Activated CD8-positive, alpha-beta memory T cell treated with anti-CD3 and anti-CD28 coated beads, Interleukin-2, amount 50 U/mL, for 4 hours (primary cell): ENCODE data around the gene CXADR.
"Not testable (repeated sequence)": the region's sequence is repeated elsewhere in the genome, so short reads cannot be mapped to it uniquely, and the experiment has no call there.

Source experiments
- DNase-seq: peaks from one replicate; pipeline ENCODE4 v3.0.0-alpha.2; 2020

The CXADR gene

GRCh38 chr21:17512253-17513213 is at the start of gene CXADR:
CXADR (plus strand) TSS chr21:17513043; CDS start chr21:17513130, 87 bp downstream.
- peak; percentile 84 for DNase-seq

GRCh38 chr21:17466166-17466565 is 46.7 kb upstream of the CXADR start:
- DNase-seq: no peak

- no peak for DNase-seq
These were observed 45.5 kb upstream of the CXADR start for GRCh38 chr21:17467392-17467791.

GRCh38 chr21:17467829-17468228 is 45.0 kb upstream of the CXADR start:
- no peak for DNase-seq

- DNase-seq: no peak
These were observed 44.1 kb upstream of the CXADR start for GRCh38 chr21:17468698-17469097.

- DNase-seq: no peak
These were observed 43.1 kb upstream of the CXADR start for GRCh38 chr21:17469727-17470126.

- DNase-seq: no peak
These were observed 40.7 kb upstream of the CXADR start for GRCh38 chr21:17472182-17472581.

- DNase-seq: no peak
These were observed 40.1 kb upstream of the CXADR start for GRCh38 chr21:17472592-17473271.

GRCh38 chr21:17476006-17476405 is 36.8 kb upstream of the CXADR start:
- no peak for DNase-seq

GRCh38 chr21:17478156-17478555 is 34.7 kb upstream of the CXADR start:
- DNase-seq: not testable (repeated sequence)

GRCh38 chr21:17479606-17480005 is 33.2 kb upstream of the CXADR start:
- no peak for DNase-seq

GRCh38 chr21:17482928-17483327 is 29.9 kb upstream of the CXADR start:
- no peak for DNase-seq

GRCh38 chr21:17488620-17489019 is 24.2 kb upstream of the CXADR start:
- DNase-seq: no peak

- DNase-seq: not testable (repeated sequence)
These were observed 23.3 kb upstream of the CXADR start for GRCh38 chr21:17489565-17489964.

- DNase-seq: no peak
These were observed 21.0 kb upstream of the CXADR start for GRCh38 chr21:17491716-17492414.

- no peak for DNase-seq
These were observed 20.3 kb upstream of the CXADR start for GRCh38 chr21:17492415-17493168.

- DNase-seq: no peak
These were observed 18.8 kb upstream of the CXADR start for GRCh38 chr21:17494051-17494450.

GRCh38 chr21:17495680-17496079 is 17.2 kb upstream of the CXADR start:
- DNase-seq: no peak

- DNase-seq: no peak
These were observed 15.5 kb upstream of the CXADR start for GRCh38 chr21:17497316-17497715.

GRCh38 chr21:17498586-17498985 is 14.3 kb upstream of the CXADR start:
- DNase-seq: no peak

- DNase-seq: no peak
These were observed 11.5 kb upstream of the CXADR start for GRCh38 chr21:17501107-17502006.

GRCh38 chr21:17502985-17503384 is 9.9 kb upstream of the CXADR start:
- DNase-seq: not testable (repeated sequence)
